Adipocyte (in vitro differentiated cells): ENCODE results near the gene AFAP1.

ENCODE experiments used
- DNase-seq: peaks from one replicate; pipeline ENCODE4 v3.0.0-alpha.2; 2015; ENCODE audit warnings: low read depth
- H3K27me3 ChIP-seq: replicated peaks from 2 replicates; pipeline ENCODE4 v1.7.0; 2013; ENCODE audit warnings: mild to moderate bottlenecking, low read length, moderate library complexity; ENCODE audit not compliant: control insufficient read depth, insufficient read depth
- H3K36me3 ChIP-seq: 2 replicates; pipeline ENCODE4 v1.7.0; 2013; ENCODE audit warnings: low read length, mild to moderate bottlenecking, moderate library complexity; ENCODE audit not compliant: control insufficient read depth, insufficient read depth, severe bottlenecking
- H3K4me1 ChIP-seq: 2 replicates; pipeline ENCODE4 v1.7.0; 2013; ENCODE audit warnings: mild to moderate bottlenecking, low read length, moderate library complexity; ENCODE audit not compliant: control insufficient read depth, insufficient read depth
- H3K4me3 ChIP-seq: 2 replicates; pipeline ENCODE4 v1.7.0; 2013; ENCODE audit warnings: mild to moderate bottlenecking, low read length, moderate library complexity
- H3K9ac ChIP-seq: 2 replicates; pipeline ENCODE4 v1.7.0; 2013; ENCODE audit warnings: mild to moderate bottlenecking, low read length, moderate library complexity
- H3K9me3 ChIP-seq: 2 replicates; pipeline ENCODE4 v1.7.0; 2013; ENCODE audit warnings: mild to moderate bottlenecking, low read length, moderate library complexity; ENCODE audit not compliant: control insufficient read depth

The AFAP1 gene

DNA sequence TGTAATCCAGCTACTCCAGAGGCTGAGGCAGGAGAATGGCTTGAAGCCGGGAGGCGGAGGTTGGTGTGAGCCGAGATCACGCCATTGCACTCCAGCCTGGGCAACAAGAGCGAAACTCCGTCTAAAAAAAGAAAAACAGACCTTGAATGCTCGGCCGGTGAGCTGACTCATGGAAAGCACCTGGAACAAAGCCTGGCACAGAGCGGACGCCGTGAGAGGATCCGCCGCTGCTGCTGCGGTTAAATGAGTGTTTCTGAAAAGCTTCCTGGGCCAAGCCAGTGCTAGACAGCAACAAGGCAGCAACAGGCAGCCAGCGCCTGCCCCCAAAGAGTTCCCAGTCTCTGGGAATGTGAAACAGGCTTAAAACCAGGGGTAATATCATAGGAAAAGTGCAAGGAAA is 186.4 kb downstream of the AFAP1 start:
- no peak overlapping the region for H3K4me3 ChIP-seq
- peaks cover 4% of the 10 kb centered on the region for H3K36me3 ChIP-seq
- H3K9ac ChIP-seq, result no peak overlapping the region
- H3K9me3 ChIP-seq, result no peaks in the 10 kb centered on the region
- peaks cover 16% of the 10 kb centered on the region for H3K4me1 ChIP-seq
- no peak for DNase-seq
- no peaks in the 10 kb centered on the region for H3K27me3 ChIP-seq

DNA sequence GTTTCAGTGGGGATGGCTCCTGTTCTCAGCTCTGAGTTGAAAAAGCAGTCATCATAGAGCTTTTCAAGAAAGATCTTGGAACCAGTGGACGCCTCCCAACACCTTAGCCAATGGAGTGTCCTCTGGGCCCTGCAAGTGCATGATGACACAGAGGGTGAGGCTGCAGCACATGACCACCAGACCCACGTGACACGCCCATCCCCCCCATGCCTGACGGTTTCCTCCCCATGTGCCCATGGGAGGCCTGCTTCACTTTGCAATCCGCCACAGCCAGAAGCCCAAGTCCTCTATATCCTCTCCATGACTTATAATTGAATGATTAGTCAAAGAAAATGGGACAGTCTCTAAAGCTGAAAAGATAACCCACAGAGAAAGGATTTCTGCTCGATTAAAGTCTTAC is 187.0 kb downstream of the AFAP1 start:
- peaks cover 16% of the 10 kb centered on the region for H3K4me1 ChIP-seq
- DNase-seq, result no peak
- H3K4me3 ChIP-seq, result no peak overlapping the region
- H3K9ac ChIP-seq, result no peak overlapping the region
- H3K36me3 ChIP-seq, result peaks cover 4% of the 10 kb centered on the region
- H3K27me3 ChIP-seq, result no peaks in the 10 kb centered on the region
- no peaks in the 10 kb centered on the region for H3K9me3 ChIP-seq

GRCh38 chr4:7750972-7751371 is 188.7 kb downstream of the AFAP1 start:
- Histone ChIP-seq H3K4me3 (no peak overlapping the region), H3K4me1 (peaks cover 16% of the 10 kb centered on the region), H3K36me3 (peaks cover 2% of the 10 kb centered on the region), H3K9ac (no peak overlapping the region), H3K9me3 (no peaks in the 10 kb centered on the region), H3K27me3 (no peaks in the 10 kb centered on the region)
- no peak for DNase-seq

GRCh38 chr4:7750523-7750922 is 189.1 kb downstream of the AFAP1 start:
- no peaks in the 10 kb centered on the region for H3K9me3 ChIP-seq
- no peak for DNase-seq
- no peak overlapping the region for H3K9ac ChIP-seq
- peaks cover 16% of the 10 kb centered on the region for H3K4me1 ChIP-seq
- no peak overlapping the region for H3K4me3 ChIP-seq
- no peaks in the 10 kb centered on the region for H3K36me3 ChIP-seq
- H3K27me3 ChIP-seq, result no peaks in the 10 kb centered on the region

- Histone ChIP-seq H3K9ac (no peak overlapping the region), H3K4me1 (peaks cover 16% of the 10 kb centered on the region), H3K4me3 (no peak overlapping the region), H3K9me3 (no peaks in the 10 kb centered on the region), H3K36me3 (no peaks in the 10 kb centered on the region), H3K27me3 (no peaks in the 10 kb centered on the region)
- no peak for DNase-seq
Measured at GRCh38 chr4:7747566-7747965, 192.1 kb downstream of the AFAP1 start.

DNA sequence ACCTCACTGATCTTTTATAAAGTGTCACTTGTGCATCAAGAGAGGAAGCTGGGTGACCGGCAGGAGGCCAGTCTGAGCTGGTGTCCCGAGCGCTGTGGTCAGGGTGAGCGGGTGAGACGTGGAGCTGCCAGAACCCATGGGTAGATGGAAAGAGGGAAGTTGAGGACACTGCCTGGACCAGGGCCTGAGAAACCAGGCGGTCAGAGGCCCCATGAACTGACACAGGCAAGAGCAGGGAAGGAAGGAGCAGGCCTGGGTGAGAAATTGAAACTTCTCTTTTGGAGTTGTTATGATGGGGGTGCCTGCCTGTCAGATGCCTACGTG is 192.6 kb downstream of the AFAP1 start:
- Histone ChIP-seq H3K9me3 (no peaks in the 10 kb centered on the region), H3K36me3 (no peaks in the 10 kb centered on the region), H3K9ac (no peak overlapping the region), H3K4me3 (no peak overlapping the region), H3K4me1 (peaks cover 16% of the 10 kb centered on the region), H3K27me3 (no peaks in the 10 kb centered on the region)
- no peak for DNase-seq

DNA sequence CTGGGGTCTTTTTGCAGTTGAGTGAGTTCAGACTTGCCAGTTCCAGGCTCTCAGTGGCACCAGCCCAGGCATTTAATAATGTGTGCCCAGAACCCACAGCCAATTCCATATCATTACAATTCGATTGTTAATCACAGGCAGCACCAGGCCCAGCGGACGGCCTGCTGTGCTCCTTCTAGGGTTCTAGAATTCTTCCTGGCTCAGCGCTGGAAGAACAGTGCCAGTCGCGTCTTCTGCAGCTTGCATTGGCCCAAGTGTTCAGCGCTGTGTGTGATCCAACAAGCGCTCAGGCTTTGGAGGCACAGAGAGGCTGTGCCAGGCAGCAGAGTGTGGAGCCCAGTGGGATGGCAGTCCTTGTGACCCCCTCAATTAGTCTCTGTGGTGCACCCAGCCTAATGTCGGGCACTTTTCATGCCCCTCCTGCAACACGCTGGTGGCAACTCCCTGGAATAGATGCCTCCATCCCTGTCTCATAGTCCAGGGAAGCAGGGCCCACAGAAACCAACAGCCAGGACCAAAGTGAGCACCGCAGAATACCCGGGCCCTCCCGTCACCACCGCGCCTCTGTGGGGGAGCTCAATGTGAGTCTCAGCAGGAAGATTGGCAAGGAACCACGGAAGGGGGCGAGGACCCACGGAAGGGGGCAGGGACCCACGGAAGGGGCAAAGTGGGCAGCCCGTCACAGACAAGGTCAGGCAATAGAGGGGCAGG is 193.2 kb downstream of the AFAP1 start:
- Histone ChIP-seq H3K4me3 (no peak overlapping the region), H3K9me3 (no peaks in the 10 kb centered on the region), H3K27me3 (no peaks in the 10 kb centered on the region), H3K36me3 (no peaks in the 10 kb centered on the region), H3K4me1 (peaks cover 16% of the 10 kb centered on the region), H3K9ac (no peak overlapping the region)
- no peak for DNase-seq

DNA sequence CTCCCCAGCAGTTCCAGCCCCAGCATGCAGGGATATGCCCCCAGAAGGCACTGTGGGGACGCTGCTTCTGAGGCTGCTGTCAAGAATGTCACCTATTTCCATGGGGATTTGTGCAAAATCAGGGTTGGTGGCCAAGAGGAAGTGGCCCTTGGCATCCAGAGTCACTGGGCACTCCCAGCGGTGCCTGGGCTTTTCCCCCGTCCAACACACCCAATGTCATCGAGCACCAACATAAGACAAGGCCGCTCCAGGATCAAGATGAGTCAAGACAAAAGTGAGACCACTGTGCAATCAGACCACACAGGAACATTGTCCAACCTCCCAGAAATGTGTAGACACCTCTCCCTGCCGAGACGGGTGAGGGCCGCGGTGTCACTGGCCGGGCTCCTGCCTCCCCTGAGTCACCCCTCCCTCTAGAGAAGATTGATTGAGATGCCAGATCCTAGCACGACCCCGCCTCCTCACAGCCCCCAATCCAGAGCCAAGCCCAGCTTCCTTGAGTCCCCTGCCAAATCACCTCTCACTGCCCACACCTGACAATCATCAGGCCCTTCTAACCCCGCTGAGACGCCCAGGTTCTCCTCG is 194.3 kb downstream of the AFAP1 start:
- peaks cover 9% of the 10 kb centered on the region for H3K4me1 ChIP-seq
- no peaks in the 10 kb centered on the region for H3K36me3 ChIP-seq
- H3K27me3 ChIP-seq, result no peaks in the 10 kb centered on the region
- H3K9ac ChIP-seq, result no peak overlapping the region
- H3K4me3 ChIP-seq, result no peak overlapping the region
- no peaks in the 10 kb centered on the region for H3K9me3 ChIP-seq
- no peak for DNase-seq

GRCh38 chr4:7744142-7744804 is 195.4 kb downstream of the AFAP1 start:
- H3K4me3 ChIP-seq, result no peak overlapping the region

DNA sequence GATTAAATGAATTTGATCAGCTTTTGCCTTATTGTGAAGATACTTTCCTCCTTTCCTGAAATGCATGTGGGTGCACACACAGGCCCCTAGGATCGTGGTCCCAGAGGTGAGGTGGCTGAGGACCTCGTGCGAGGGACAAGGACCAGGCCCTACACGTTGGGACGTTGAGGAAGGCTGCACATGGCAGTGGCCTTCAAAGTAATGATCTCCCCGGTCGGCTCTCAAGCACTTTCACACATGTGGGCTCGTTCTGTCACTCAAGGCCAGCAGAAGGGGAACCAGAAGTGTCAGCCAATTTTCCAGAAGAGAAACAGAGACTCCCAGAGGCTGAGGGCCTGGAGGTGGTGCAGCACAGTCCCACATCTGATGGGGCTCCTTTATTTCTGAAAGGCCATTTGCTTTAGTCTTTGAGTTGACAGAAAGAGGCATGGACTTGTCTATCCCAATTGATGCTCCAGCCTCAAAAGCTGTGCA is 196.8 kb downstream of the AFAP1 start:
- Histone ChIP-seq H3K4me3 (no peak overlapping the region), H3K9me3 (peaks cover 2% of the 10 kb centered on the region), H3K27me3 (no peaks in the 10 kb centered on the region), H3K4me1 (no peaks in the 10 kb centered on the region), H3K36me3 (no peaks in the 10 kb centered on the region), H3K9ac (no peak overlapping the region)
- no peak for DNase-seq

More at GRCh38 chr4:7744142-7744804, 195.4 kb downstream of the AFAP1 start:
- DNase-seq, result no peak
- Histone ChIP-seq H3K9ac (no peak overlapping the region), H3K36me3 (no peaks in the 10 kb centered on the region), H3K9me3 (no peaks in the 10 kb centered on the region), H3K4me1 (no peaks in the 10 kb centered on the region), H3K27me3 (no peaks in the 10 kb centered on the region)

- no peaks in the 10 kb centered on the region for H3K27me3 ChIP-seq
- H3K4me1 ChIP-seq, result no peaks in the 10 kb centered on the region
- no peak overlapping the region for H3K4me3 ChIP-seq
- no peak overlapping the region for H3K9ac ChIP-seq
- no peaks in the 10 kb centered on the region for H3K36me3 ChIP-seq
- DNase-seq, result no peak
- H3K9me3 ChIP-seq, result peaks cover 8% of the 10 kb centered on the region
Measured at GRCh38 chr4:7741946-7742806, 197.5 kb downstream of the AFAP1 start.
